ENCODE measurements around the gene RNF212.

Gene RNF212

GRCh38 chr4:1030031-1030430 is 83.3 kb downstream of the RNF212 start:
- TF ChIP-seq USF1 (IDR thresholded peaks at IDR 0.05) = no peak
- TF ChIP-seq MAX (IDR thresholded peaks at IDR 0.05) = no peak
- no peak for TF ChIP-seq CREB1 (IDR thresholded peaks at IDR 0.05; ENCODE audit: low read depth)
- no peak for TF ChIP-seq CEBPB (IDR thresholded peaks at IDR 0.05)
- TF ChIP-seq YY1 (IDR thresholded peaks at IDR 0.05; ENCODE audit: low read depth) = no peak
- no peak for TF ChIP-seq FOXM1 (IDR thresholded peaks at IDR 0.05; ENCODE audit: borderline replicate concordance, low read depth)
- no peak for TF ChIP-seq EP300 (IDR thresholded peaks at IDR 0.05; ENCODE audit: borderline replicate concordance)
- no peak for TF ChIP-seq EGR1 (IDR thresholded peaks at IDR 0.05)
- no peak for TF ChIP-seq ZBTB7A (IDR thresholded peaks at IDR 0.05; ENCODE audit: low read depth)
- no peak for TF ChIP-seq RAD21 (IDR thresholded peaks at IDR 0.05; ENCODE audit: low read depth)
- no peak for TF ChIP-seq TAF1 (IDR thresholded peaks at IDR 0.05; ENCODE audit: low read depth)
- no peak for TF ChIP-seq TCF12 (IDR thresholded peaks at IDR 0.05; ENCODE audit: low read depth)
- no peak for TF ChIP-seq TEAD4 (IDR thresholded peaks at IDR 0.05)
- no peak for TF ChIP-seq NFIC (IDR thresholded peaks at IDR 0.05)
- no peak for TF ChIP-seq REST (IDR thresholded peaks at IDR 0.05; ENCODE audit: low read depth)

- TF ChIP-seq ZBTB7A (IDR thresholded peaks at IDR 0.05; ENCODE audit: low read depth) = no peak
- TF ChIP-seq YY1 (IDR thresholded peaks at IDR 0.05; ENCODE audit: low read depth) = no peak
- TF ChIP-seq NFIC (IDR thresholded peaks at IDR 0.05) = no peak
- no peak for TF ChIP-seq CEBPB (IDR thresholded peaks at IDR 0.05)
- TF ChIP-seq EGR1 (IDR thresholded peaks at IDR 0.05) = no peak
- TF ChIP-seq REST (IDR thresholded peaks at IDR 0.05; ENCODE audit: low read depth) = no peak
- TF ChIP-seq TEAD4 (IDR thresholded peaks at IDR 0.05) = no peak
- TF ChIP-seq RAD21 (IDR thresholded peaks at IDR 0.05; ENCODE audit: low read depth) = no peak
- TF ChIP-seq TCF12 (IDR thresholded peaks at IDR 0.05; ENCODE audit: low read depth) = no peak
- no peak for TF ChIP-seq CREB1 (IDR thresholded peaks at IDR 0.05; ENCODE audit: low read depth)
- TF ChIP-seq USF1 (IDR thresholded peaks at IDR 0.05) = no peak
- TF ChIP-seq TAF1 (IDR thresholded peaks at IDR 0.05; ENCODE audit: low read depth) = no peak
- TF ChIP-seq MAX (IDR thresholded peaks at IDR 0.05) = no peak
- TF ChIP-seq EP300 (IDR thresholded peaks at IDR 0.05; ENCODE audit: borderline replicate concordance) = no peak
- TF ChIP-seq FOXM1 (IDR thresholded peaks at IDR 0.05; ENCODE audit: borderline replicate concordance, low read depth) = no peak
Measured at GRCh38 chr4:1029529-1029928, 83.8 kb downstream of the RNF212 start.

GRCh38 chr4:1028574-1029220 is 84.7 kb downstream of the RNF212 start:
- no peak for TF ChIP-seq EP300 (IDR thresholded peaks at IDR 0.05; ENCODE audit: borderline replicate concordance)
- TF ChIP-seq YY1 (IDR thresholded peaks at IDR 0.05; ENCODE audit: low read depth) = no peak
- no peak for TF ChIP-seq ZBTB7A (IDR thresholded peaks at IDR 0.05; ENCODE audit: low read depth)
- no peak for TF ChIP-seq USF1 (IDR thresholded peaks at IDR 0.05)
- TF ChIP-seq CREB1 (IDR thresholded peaks at IDR 0.05; ENCODE audit: low read depth) = no peak
- no peak for TF ChIP-seq CEBPB (IDR thresholded peaks at IDR 0.05)
- no peak for TF ChIP-seq TAF1 (IDR thresholded peaks at IDR 0.05; ENCODE audit: low read depth)

- TF ChIP-seq REST (IDR thresholded peaks at IDR 0.05; ENCODE audit: low read depth) (no peak), USF1 (IDR thresholded peaks at IDR 0.05) (no peak), CEBPB (IDR thresholded peaks at IDR 0.05) (no peak), ZBTB7A (IDR thresholded peaks at IDR 0.05; ENCODE audit: low read depth) (no peak), EGR1 (IDR thresholded peaks at IDR 0.05) (no peak), MAX (IDR thresholded peaks at IDR 0.05) (no peak), TCF12 (IDR thresholded peaks at IDR 0.05; ENCODE audit: low read depth) (no peak), TAF1 (IDR thresholded peaks at IDR 0.05; ENCODE audit: low read depth) (no peak), NFIC (IDR thresholded peaks at IDR 0.05) (no peak), CREB1 (IDR thresholded peaks at IDR 0.05; ENCODE audit: low read depth) (no peak), YY1 (IDR thresholded peaks at IDR 0.05; ENCODE audit: low read depth) (no peak), FOXM1 (IDR thresholded peaks at IDR 0.05; ENCODE audit: borderline replicate concordance, low read depth) (no peak), EP300 (IDR thresholded peaks at IDR 0.05; ENCODE audit: borderline replicate concordance) (no peak)
Measured at GRCh38 chr4:1027915-1028238, 85.5 kb downstream of the RNF212 start.

All from Ishikawa (cell line).